Measurements from ENCODE around the gene FBXO11. TPM values are rescaled to one million over a fixed set of nuclear protein-coding genes. Genes with fewer than 3 reads are reported as not detected.

Gene FBXO11
- total RNA-seq, 1 experiment from 2014 or later, result 43.8 TPM

DNA sequence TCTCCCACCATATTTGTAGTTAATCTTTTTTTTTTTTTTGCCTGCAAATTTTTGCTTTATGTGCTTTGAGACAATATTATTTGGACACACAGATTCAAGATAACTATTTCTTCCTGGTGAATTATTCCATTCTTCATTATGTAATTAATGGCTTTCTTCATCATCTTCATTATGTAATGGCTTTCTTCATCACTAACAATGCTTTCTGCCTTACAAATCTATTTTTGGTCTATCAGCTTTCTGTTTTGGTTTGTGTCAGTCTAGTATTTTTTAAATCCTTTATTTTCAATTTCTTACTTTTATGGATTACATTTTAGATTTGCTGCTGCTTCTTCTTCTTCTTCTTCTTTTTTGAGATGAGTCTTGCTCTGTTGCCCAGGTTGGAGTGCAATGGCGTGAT is 62.9 kb downstream of the FBXO11 start:
- peaks cover 19% of the 10 kb centered on the region for H3K36me3 Mint-ChIP-seq
- H3K27me3 Mint-ChIP-seq (ENCODE audit: low read depth), result no peaks in the 10 kb centered on the region
- DNase-seq (ENCODE audit: low spot score), result no peak

More for the DNA sequence above, 62.9 kb downstream of the FBXO11 start:
- ChIA-PET CTCF (no interaction called here), POLR2A (no interaction called here)
- no peak for ATAC-seq
- Mint-ChIP-seq H3K27ac (no peak overlapping the region), H3K4me3 (no peak overlapping the region), H3K4me1 (peaks cover 3% of the 10 kb centered on the region), H3K9me3 (no peaks in the 10 kb centered on the region)
- TF ChIP-seq SP1 (CRISPR knock-in tag; conservative IDR thresholded peaks at IDR 0.05) (no peak), ZNF281 (CRISPR knock-in tag; IDR thresholded peaks at IDR 0.05) (no peak), PREB (CRISPR knock-in tag; IDR thresholded peaks at IDR 0.05; ENCODE audit: borderline replicate concordance) (no peak), RORB (CRISPR knock-in tag; IDR thresholded peaks at IDR 0.05) (no peak), PRRX2 (CRISPR knock-in tag; IDR thresholded peaks at IDR 0.05) (no peak), HMGXB4 (CRISPR knock-in tag; IDR thresholded peaks at IDR 0.05) (no peak), ZMAT4 (CRISPR knock-in tag; IDR thresholded peaks at IDR 0.05) (no peak), ATF3 (CRISPR knock-in tag; conservative IDR thresholded peaks at IDR 0.05) (no peak), SMAD4 (CRISPR knock-in tag; IDR thresholded peaks at IDR 0.05) (no peak)
- TF ChIP-seq, protein P1, sequence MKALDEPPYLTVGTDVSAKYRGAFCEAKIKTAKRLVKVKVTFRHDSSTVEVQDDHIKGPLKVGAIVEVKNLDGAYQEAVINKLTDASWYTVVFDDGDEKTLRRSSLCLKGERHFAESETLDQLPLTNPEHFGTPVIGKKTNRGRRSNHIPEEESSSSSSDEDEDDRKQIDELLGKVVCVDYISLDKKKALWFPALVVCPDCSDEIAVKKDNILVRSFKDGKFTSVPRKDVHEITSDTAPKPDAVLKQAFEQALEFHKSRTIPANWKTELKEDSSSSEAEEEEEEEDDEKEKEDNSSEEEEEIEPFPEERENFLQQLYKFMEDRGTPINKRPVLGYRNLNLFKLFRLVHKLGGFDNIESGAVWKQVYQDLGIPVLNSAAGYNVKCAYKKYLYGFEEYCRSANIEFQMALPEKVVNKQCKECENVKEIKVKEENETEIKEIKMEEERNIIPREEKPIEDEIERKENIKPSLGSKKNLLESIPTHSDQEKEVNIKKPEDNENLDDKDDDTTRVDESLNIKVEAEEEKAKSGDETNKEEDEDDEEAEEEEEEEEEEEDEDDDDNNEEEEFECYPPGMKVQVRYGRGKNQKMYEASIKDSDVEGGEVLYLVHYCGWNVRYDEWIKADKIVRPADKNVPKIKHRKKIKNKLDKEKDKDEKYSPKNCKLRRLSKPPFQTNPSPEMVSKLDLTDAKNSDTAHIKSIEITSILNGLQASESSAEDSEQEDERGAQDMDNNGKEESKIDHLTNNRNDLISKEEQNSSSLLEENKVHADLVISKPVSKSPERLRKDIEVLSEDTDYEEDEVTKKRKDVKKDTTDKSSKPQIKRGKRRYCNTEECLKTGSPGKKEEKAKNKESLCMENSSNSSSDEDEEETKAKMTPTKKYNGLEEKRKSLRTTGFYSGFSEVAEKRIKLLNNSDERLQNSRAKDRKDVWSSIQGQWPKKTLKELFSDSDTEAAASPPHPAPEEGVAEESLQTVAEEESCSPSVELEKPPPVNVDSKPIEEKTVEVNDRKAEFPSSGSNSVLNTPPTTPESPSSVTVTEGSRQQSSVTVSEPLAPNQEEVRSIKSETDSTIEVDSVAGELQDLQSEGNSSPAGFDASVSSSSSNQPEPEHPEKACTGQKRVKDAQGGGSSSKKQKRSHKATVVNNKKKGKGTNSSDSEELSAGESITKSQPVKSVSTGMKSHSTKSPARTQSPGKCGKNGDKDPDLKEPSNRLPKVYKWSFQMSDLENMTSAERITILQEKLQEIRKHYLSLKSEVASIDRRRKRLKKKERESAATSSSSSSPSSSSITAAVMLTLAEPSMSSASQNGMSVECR (CRISPR knock-in tag; IDR thresholded peaks at IDR 0.05; ENCODE audit: borderline replicate concordance), result no peak
- TF ChIP-seq, protein P2, sequence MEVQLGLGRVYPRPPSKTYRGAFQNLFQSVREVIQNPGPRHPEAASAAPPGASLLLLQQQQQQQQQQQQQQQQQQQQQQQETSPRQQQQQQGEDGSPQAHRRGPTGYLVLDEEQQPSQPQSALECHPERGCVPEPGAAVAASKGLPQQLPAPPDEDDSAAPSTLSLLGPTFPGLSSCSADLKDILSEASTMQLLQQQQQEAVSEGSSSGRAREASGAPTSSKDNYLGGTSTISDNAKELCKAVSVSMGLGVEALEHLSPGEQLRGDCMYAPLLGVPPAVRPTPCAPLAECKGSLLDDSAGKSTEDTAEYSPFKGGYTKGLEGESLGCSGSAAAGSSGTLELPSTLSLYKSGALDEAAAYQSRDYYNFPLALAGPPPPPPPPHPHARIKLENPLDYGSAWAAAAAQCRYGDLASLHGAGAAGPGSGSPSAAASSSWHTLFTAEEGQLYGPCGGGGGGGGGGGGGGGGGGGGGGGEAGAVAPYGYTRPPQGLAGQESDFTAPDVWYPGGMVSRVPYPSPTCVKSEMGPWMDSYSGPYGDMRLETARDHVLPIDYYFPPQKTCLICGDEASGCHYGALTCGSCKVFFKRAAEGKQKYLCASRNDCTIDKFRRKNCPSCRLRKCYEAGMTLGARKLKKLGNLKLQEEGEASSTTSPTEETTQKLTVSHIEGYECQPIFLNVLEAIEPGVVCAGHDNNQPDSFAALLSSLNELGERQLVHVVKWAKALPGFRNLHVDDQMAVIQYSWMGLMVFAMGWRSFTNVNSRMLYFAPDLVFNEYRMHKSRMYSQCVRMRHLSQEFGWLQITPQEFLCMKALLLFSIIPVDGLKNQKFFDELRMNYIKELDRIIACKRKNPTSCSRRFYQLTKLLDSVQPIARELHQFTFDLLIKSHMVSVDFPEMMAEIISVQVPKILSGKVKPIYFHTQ (CRISPR knock-in tag; IDR thresholded peaks at IDR 0.05), result no peak
